HCT116 (cell line): ENCODE data around the gene SDF2L1. TPM values are rescaled to one million over a fixed set of nuclear protein-coding genes. Genes with fewer than 3 reads are reported as not detected.

Experiments used
- ATAC-seq: fragments of 200-7000 bp; cut with Tn5 transposase; 2 replicates; pipeline ENCODE4 v1.9.1; 2020; ENCODE audit warnings: mild to moderate bottlenecking, moderate library complexity
- BruUV-seq: library from RNA; stranded (reverse); fragments of 400-500 nt; replicated peaks from 2 replicates; lab custom pipeline; 2021; lab: Mats Ljungman, UMichigan
- CTCF ChIA-PET: fragments of 300-600 bp; sonication (Branson Sonifier 250); formaldehyde crosslinking; loops from one replicate; lab custom pipeline; 2021; ENCODE audit warnings: antibody characterized with exemption; lab: Charles Lee
- POLR2A ChIA-PET: fragments of 300-600, 350-600 bp; sonication (Branson Sonifier 250); formaldehyde crosslinking; loops from one replicate; lab custom pipeline; 2021; ENCODE audit warnings: antibody characterized with exemption; lab: Charles Lee
- RAD21 ChIA-PET, 2 experiments: fragments of 300-600 bp; sonication (Branson Sonifier 250); formaldehyde crosslinking; loops; one replicate each; lab custom pipeline; 2023; ENCODE audit warnings: low total read pairs in 2 of 2; ENCODE audit not compliant: uncharacterized antibody in 2 of 2, unreplicated experiment in 2 of 2, low non-redundant PET in 1 of 2; lab: Charles Lee
- DNase-seq: peaks from one replicate; pipeline ENCODE4 v3.0.0-alpha.2; 2010; ENCODE audit warnings: low read depth, low spot score
- H2AFZ ChIP-seq: fragments of 200-600 bp; shearing (Covaris generic), sonication (generic); 2 replicates; pipeline ENCODE4 v1.6.1; 2017; ENCODE audit warnings: low read depth, mixed run types, mixed read lengths, antibody characterized with exemption, low read length; ENCODE audit not compliant: poor library complexity, severe bottlenecking
- H3K27ac ChIP-seq: 2 replicates; pipeline ENCODE4 v1.5.1; 2012; ENCODE audit warnings: low read depth, low read length
- H3K27me3 ChIP-seq: fragments of 200-600 bp; sonication (generic); 2 replicates; pipeline ENCODE4 v1.6.1; 2016; ENCODE audit warnings: mixed run types, low read length, mixed read lengths; ENCODE audit not compliant: insufficient read depth
- H3K36me3 ChIP-seq, 2 experiments: fragments of 200-500 bp in 1 of 2; fragments of 200-600 bp in 1 of 2; sonication (Bioruptor generic) in 1 of 2; sonication (generic) in 1 of 2; 2 replicates each; pipeline versions ENCODE4 v1.5.1 to v1.6.1; 2014 to 2016; ENCODE audit warnings: low read length in 2 of 2, inconsistent platforms in 1 of 2, mixed read lengths in 1 of 2, mixed run types in 1 of 2; ENCODE audit not compliant: insufficient read depth in 2 of 2, control insufficient read depth in 1 of 2
- H3K4me1 ChIP-seq, 2 experiments: fragments of 200-600 bp in 1 of 2; sonication (generic) in 1 of 2; 2 replicates each; pipeline versions ENCODE4 v1.5.1 to v1.6.1; 2012 to 2017; ENCODE audit warnings: low read length in 2 of 2, inconsistent platforms in 1 of 2, mild to moderate bottlenecking in 1 of 2, mixed read lengths in 1 of 2, mixed run types in 1 of 2, moderate library complexity in 1 of 2; ENCODE audit not compliant: insufficient read depth in 2 of 2, control insufficient read depth in 1 of 2
- H3K4me2 ChIP-seq: fragments of 200-600 bp; sonication (generic); 2 replicates; pipeline ENCODE4 v1.6.1; 2017; ENCODE audit warnings: mixed run types, low read length, mixed read lengths
- H3K4me3 ChIP-seq, 2 experiments: fragments of 200-600 bp in 1 of 2; sonication (generic) in 1 of 2; replicated peaks in 1 of 2; 2 replicates each; pipeline ENCODE4 v1.5.1; 2011 to 2016; ENCODE audit warnings: low read length in 2 of 2, control low read depth in 1 of 2, low read depth in 1 of 2, mild to moderate bottlenecking in 1 of 2, mixed read lengths in 1 of 2, mixed run types in 1 of 2
- H3K79me2 ChIP-seq: fragments of 200-600 bp; sonication (generic); 2 replicates; pipeline ENCODE4 v1.6.1; 2017; ENCODE audit warnings: mild to moderate bottlenecking, mixed run types, low read length, moderate library complexity, mixed read lengths; ENCODE audit not compliant: insufficient read depth
- H3K9ac ChIP-seq: fragments of 200-600 bp; sonication (generic); 2 replicates; pipeline ENCODE4 v1.6.1; 2016; ENCODE audit warnings: low read length, mixed read lengths
- H3K9me2 ChIP-seq: fragments of 200-600 bp; sonication (generic), shearing (Covaris generic); 2 replicates; pipeline ENCODE4 v1.6.1; 2017; ENCODE audit warnings: mixed run types, mild to moderate bottlenecking, moderate library complexity; ENCODE audit not compliant: insufficient read depth
- H3K9me3 ChIP-seq, 2 experiments: fragments of 200-500 bp in 1 of 2; fragments of 200-600 bp in 1 of 2; sonication (Bioruptor generic) in 1 of 2; sonication (generic) in 1 of 2; 2 replicates each; pipeline ENCODE4 v1.6.1; 2014 to 2017; ENCODE audit warnings: low read length in 2 of 2, mixed read lengths in 2 of 2, inconsistent platforms in 1 of 2, low read depth in 1 of 2, mild to moderate bottlenecking in 1 of 2, mixed run types in 1 of 2, moderate library complexity in 1 of 2; ENCODE audit not compliant: control insufficient read depth in 1 of 2, insufficient read depth in 1 of 2
- H4K20me1 ChIP-seq: fragments of 200-600 bp; sonication (generic), shearing (Covaris generic); 2 replicates; pipeline ENCODE4 v1.6.1; 2017; ENCODE audit warnings: mixed run types, mild to moderate bottlenecking, moderate library complexity; ENCODE audit not compliant: insufficient read depth
- ATF3 ChIP-seq: IDR thresholded peaks from 2 replicates; pipeline ENCODE4 v1.6.1; 2012
- CBX3 ChIP-seq: IDR thresholded peaks from 2 replicates; pipeline ENCODE4 v1.6.1; 2012; ENCODE audit warnings: low read depth
- CEBPB ChIP-seq: IDR thresholded peaks from 2 replicates; pipeline ENCODE4 v1.6.1; 2012; ENCODE audit warnings: low read depth
- CTCF ChIP-seq, 3 experiments: fragments of 200-600 bp in 1 of 3; sonication (generic) in 1 of 3; IDR thresholded peaks in 2 of 3; conservative IDR thresholded peaks in 1 of 3; 2 replicates each; pipeline ENCODE4 v1.5.1; 2012 to 2017; ENCODE audit warnings: low read depth in 2 of 3, low read length in 2 of 3, antibody characterized with exemption in 1 of 3, borderline replicate concordance in 1 of 3, control low read depth in 1 of 3, mild to moderate bottlenecking in 1 of 3, mixed read lengths in 1 of 3, mixed run types in 1 of 3, moderate library complexity in 1 of 3; ENCODE audit not compliant: insufficient read depth in 1 of 3
- EGR1 ChIP-seq: IDR thresholded peaks from 2 replicates; pipeline ENCODE4 v1.6.1; 2012; ENCODE audit warnings: low read depth
- EZH2 ChIP-seq: fragments of 200-600 bp; sonication (generic); IDR thresholded peaks from 2 replicates; pipeline ENCODE4 v1.6.1; 2017; ENCODE audit warnings: antibody characterized with exemption, mixed run types
- EZH2phosphoT487 ChIP-seq: fragments of 200-600 bp; IDR thresholded peaks from 2 replicates; pipeline ENCODE4 v1.6.1; 2018; ENCODE audit warnings: antibody characterized with exemption, borderline replicate concordance
- FOSL1 ChIP-seq: IDR thresholded peaks from 2 replicates; pipeline ENCODE4 v1.6.1; 2012; ENCODE audit warnings: low read depth
- JUND ChIP-seq: IDR thresholded peaks from 2 replicates; pipeline ENCODE4 v1.6.1; 2012
- MAX ChIP-seq: IDR thresholded peaks from 2 replicates; pipeline ENCODE4 v1.6.1; 2012
- POLR2A ChIP-seq: IDR thresholded peaks from 2 replicates; pipeline ENCODE4 v1.7.0; 2011; ENCODE audit warnings: borderline replicate concordance; ENCODE audit not compliant: insufficient read depth, insufficient read length; ENCODE audit errors: extremely low read depth
- POLR2AphosphoS5 ChIP-seq: IDR thresholded peaks from 2 replicates; pipeline ENCODE4 v1.6.1; 2011; ENCODE audit warnings: mild to moderate bottlenecking, low read depth, low read length, moderate library complexity
- SIN3A ChIP-seq: IDR thresholded peaks from 2 replicates; pipeline ENCODE4 v1.6.1; 2012; ENCODE audit warnings: low read depth
- SRF ChIP-seq: IDR thresholded peaks from 2 replicates; pipeline ENCODE4 v1.6.1; 2012; ENCODE audit warnings: low read depth
- TCF7L2 ChIP-seq: IDR thresholded peaks from 2 replicates; pipeline ENCODE4 v1.7.0; 2011; ENCODE audit warnings: borderline replicate concordance, inconsistent platforms; ENCODE audit not compliant: insufficient read depth, insufficient read length; ENCODE audit errors: extremely low read depth
- YY1 ChIP-seq: IDR thresholded peaks from 2 replicates; pipeline ENCODE4 v1.6.1; 2011; ENCODE audit warnings: low read length, low read depth, moderate library complexity, mild to moderate bottlenecking; ENCODE audit not compliant: insufficient replicate concordance; ENCODE audit errors: extremely low read depth
- ZFX ChIP-seq: fragments of 450-650 bp; IDR thresholded peaks from 2 replicates; pipeline ENCODE4 v1.6.1; 2017
- ZNF274 ChIP-seq: fragments of 200-500 bp; sonication (Bioruptor generic); IDR thresholded peaks from 2 replicates; pipeline ENCODE4 v1.6.1; 2014; ENCODE audit warnings: mild to moderate bottlenecking, low read depth, low read length, inconsistent platforms
- intact Hi-C: fragments of 100-400 bp; cut with micrococcal nuclease; formaldehyde crosslinking; loops from 2 replicates; pipeline ENCODE4 v1.10.0; 2022
- total RNA-seq: library from RNA; stranded (reverse); gene quantifications from one replicate; pipeline ENCODE4 v1.2.1, GENCODE V29; 2021; ENCODE audit not compliant: unreplicated experiment

SDF2L1 gene
- total RNA-seq, 1 experiment from 2014 or later = 86.2 TPM

GRCh38 chr22:21690401-21690801 lies 48.3 kb downstream of the SDF2L1 start:
- H3K9me3 ChIP-seq = no peaks in the 10 kb centered on the region
- H3K9ac ChIP-seq = no peak overlapping the region
- no peak overlapping the region for H3K4me2 ChIP-seq
- ChIA-PET RAD21 (no interaction called here), POLR2A (no interaction called here)
- H3K36me3 ChIP-seq = peaks cover 6 to 8% of the 10 kb centered on the region in 2 experiments; a peak in 3 of 4 replicates
- no peak overlapping the region for H3K27ac ChIP-seq
- ATAC-seq (no peak), DNase-seq (no peak)
- no peak overlapping the region for H2AFZ ChIP-seq
- no TSS peak for BruUV-seq
- no peaks in the 10 kb centered on the region for H3K4me1 ChIP-seq
- no peaks in the 10 kb centered on the region for H4K20me1 ChIP-seq
- H3K27me3 ChIP-seq = no peaks in the 10 kb centered on the region
- H3K79me2 ChIP-seq = no peaks in the 10 kb centered on the region
- no peaks in the 10 kb centered on the region for H3K9me2 ChIP-seq
- TF ChIP-seq ZFX = no peak
- TF ChIP-seq, all 23 proteins: peak for 0
- intact Hi-C loops = no loop called here
- CTCF ChIA-PET = no interaction called here
- no peak overlapping the region for H3K4me3 ChIP-seq

GRCh38 chr22:21691816-21692215 lies 49.7 kb downstream of the SDF2L1 start:
- Histone ChIP-seq H4K20me1 (no peaks in the 10 kb centered on the region), H3K4me1 (no peaks in the 10 kb centered on the region), H3K36me3 (peaks cover 5 to 6% of the 10 kb centered on the region in 2 experiments; a peak in 2 of 4 replicates), H2AFZ (no peak overlapping the region), H3K9me2 (no peaks in the 10 kb centered on the region), H3K9ac (no peak overlapping the region), H3K9me3 (no peaks in the 10 kb centered on the region), H3K79me2 (no peaks in the 10 kb centered on the region), H3K27me3 (no peaks in the 10 kb centered on the region)
- RAD21 ChIA-PET = no interaction called here
- no TSS peak for BruUV-seq
- POLR2A ChIA-PET = no interaction called here
- CTCF ChIA-PET = no interaction called here
- intact Hi-C loops = no loop called here
- no peak for DNase-seq
- TF ChIP-seq EZH2 = no peak
- no peak for TF ChIP-seq CTCF (IDR thresholded peaks at IDR 0.05 in 2 of 3, conservative IDR thresholded peaks at IDR 0.05 in 1 of 3; ENCODE audit: borderline replicate concordance in 1 of 3, insufficient read depth in 1 of 3, low read depth in 2 of 3, low read length in 2 of 3)
- TF ChIP-seq ATF3 = no peak
- no peak for TF ChIP-seq POLR2AphosphoS5
- no peak for TF ChIP-seq EZH2phosphoT487
- no peak for TF ChIP-seq YY1
- no peak for TF ChIP-seq TCF7L2
- no peak for TF ChIP-seq ZFX
- TF ChIP-seq CEBPB = no peak
- no peak for TF ChIP-seq EGR1
- TF ChIP-seq FOSL1 = no peak
- no peak for TF ChIP-seq POLR2A
- no peak for TF ChIP-seq MAX
- TF ChIP-seq CBX3 = no peak
- no peak for TF ChIP-seq JUND
- TF ChIP-seq ZNF274 = no peak
- no peak for TF ChIP-seq SRF
- TF ChIP-seq SIN3A = no peak
- TF ChIP-seq, all 23 proteins: peak for 0
- ATAC-seq = no peak
- H3K27ac ChIP-seq = no peak overlapping the region
- no peak overlapping the region for H3K4me2 ChIP-seq
- H3K4me3 ChIP-seq = no peak overlapping the region
